LNCAP (cell line): ENCODE data around the gene GOLGA5.

Source experiments
- CTCF ChIP-seq: fragments of 450-650 bp; IDR thresholded peaks from 2 replicates; pipeline ENCODE4 v1.5.1; 2017; ENCODE audit warnings: mild to moderate bottlenecking

Gene GOLGA5

GRCh38 chr14:92861856-92862745 lies 68.0 kb downstream of the GOLGA5 start:
- TF ChIP-seq CTCF, result no peak

- TF ChIP-seq CTCF, result no peak
Measured at GRCh38 chr14:92863286-92864080, 69.4 kb downstream of the GOLGA5 start.

GRCh38 chr14:92865674-92866073 lies 71.6 kb downstream of the GOLGA5 start:
- TF ChIP-seq CTCF, result no peak

- no peak for TF ChIP-seq CTCF
Measured at GRCh38 chr14:92866181-92866752, 72.2 kb downstream of the GOLGA5 start.

GRCh38 chr14:92866901-92867865 lies 73.1 kb downstream of the GOLGA5 start:
- TF ChIP-seq CTCF, result no peak

- TF ChIP-seq CTCF, result no peak
Measured at GRCh38 chr14:92874962-92875661, 81.0 kb downstream of the GOLGA5 start.
